ENCODE measurements around the gene ANKRD36C.
"Not testable (repeated sequence)": the region's sequence is repeated elsewhere in the genome, so short reads cannot be mapped to it uniquely, and the experiment has no call there.

Gene ANKRD36C

DNA sequence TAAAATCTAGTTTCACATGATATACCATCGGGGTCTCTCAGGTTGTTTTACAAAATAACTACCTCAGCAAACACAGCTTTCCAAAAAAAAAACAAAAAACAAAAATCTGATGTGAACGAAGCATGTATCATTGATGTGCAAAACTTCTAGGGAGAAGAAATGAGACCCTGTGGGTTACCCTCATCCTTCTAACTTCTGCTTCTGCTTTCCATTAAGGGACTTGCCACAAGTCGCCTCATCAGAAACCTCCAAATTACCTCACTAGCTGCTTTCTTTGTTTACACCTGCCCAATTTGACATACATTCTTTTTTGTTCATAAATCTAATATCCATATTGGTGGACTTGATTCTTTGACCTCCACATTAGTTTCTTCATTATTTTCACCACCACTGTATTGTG, 60.9 kb downstream of the ANKRD36C start:
- H3K4me3 ChIP-seq, H3K9ac ChIP-seq, H3K9me3 ChIP-seq, H3K27ac ChIP-seq, H3K27me3 ChIP-seq, H3K4me2 ChIP-seq, H4K20me1 ChIP-seq, H3K4me1 ChIP-seq: not testable (repeated sequence)
- H3K36me3 ChIP-seq: peaks cover 26% of the 10 kb centered on the region; the same call in 1 of the 2 replicates

- H3K9ac ChIP-seq, H3K4me1 ChIP-seq, H3K9me3 ChIP-seq, H3K27me3 ChIP-seq, H3K27ac ChIP-seq, H4K20me1 ChIP-seq, H3K4me3 ChIP-seq, H3K4me2 ChIP-seq: not testable (repeated sequence)
- peaks cover 58% of the 10 kb centered on the region for H3K36me3 ChIP-seq
Measured at GRCh38 chr2:95917007-95917406, 74.6 kb downstream of the ANKRD36C start.

DNA sequence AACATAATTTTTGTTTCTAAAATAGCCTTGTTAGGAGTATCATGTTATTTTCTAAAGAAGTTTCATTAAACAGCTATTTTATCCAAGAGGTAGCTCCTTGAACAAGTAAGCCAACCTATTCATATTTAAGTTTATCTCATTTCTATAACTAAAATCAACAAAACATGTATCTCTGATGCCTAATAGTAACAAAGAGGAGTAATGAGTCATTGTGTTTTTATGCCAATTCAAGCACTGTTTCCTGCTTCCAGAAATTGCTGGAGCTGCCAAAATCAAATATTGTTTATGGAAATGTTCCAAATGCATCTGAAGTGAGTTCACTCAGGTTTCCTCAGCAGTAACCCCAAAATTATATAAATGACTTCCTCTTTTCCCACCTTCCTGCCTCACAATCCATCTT, 76.5 kb downstream of the ANKRD36C start:
- H3K4me2 ChIP-seq, H3K9ac ChIP-seq, H3K9me3 ChIP-seq, H3K4me1 ChIP-seq, H3K27ac ChIP-seq, H3K4me3 ChIP-seq, H4K20me1 ChIP-seq, H3K27me3 ChIP-seq: not testable (repeated sequence)
- H3K36me3 ChIP-seq: peaks cover 61% of the 10 kb centered on the region

- H3K4me1 ChIP-seq, H3K27me3 ChIP-seq, H3K9ac ChIP-seq, H4K20me1 ChIP-seq, H3K27ac ChIP-seq, H3K4me2 ChIP-seq, H3K9me3 ChIP-seq, H3K4me3 ChIP-seq: not testable (repeated sequence)
- H3K36me3 ChIP-seq: peaks cover 41% of the 10 kb centered on the region
Measured at GRCh38 chr2:95911431-95911830, 80.2 kb downstream of the ANKRD36C start.

GRCh38 chr2:95894443-95894842, 97.2 kb downstream of the ANKRD36C start:
- H3K36me3 ChIP-seq: peaks cover 22% of the 10 kb centered on the region
- not testable (repeated sequence) for H3K4me2 ChIP-seq, H3K4me3 ChIP-seq, H3K27me3 ChIP-seq, H3K27ac ChIP-seq, H3K4me1 ChIP-seq, H3K9ac ChIP-seq, H4K20me1 ChIP-seq, H3K9me3 ChIP-seq

GRCh38 chr2:95867929-95868328, 123.7 kb downstream of the ANKRD36C start:
- not testable (repeated sequence) for H3K4me1 ChIP-seq, H3K4me2 ChIP-seq, H3K4me3 ChIP-seq, H3K27me3 ChIP-seq, H4K20me1 ChIP-seq, H3K27ac ChIP-seq, H3K9ac ChIP-seq, H3K9me3 ChIP-seq
- peaks cover 14% of the 10 kb centered on the region for H3K36me3 ChIP-seq

DNA sequence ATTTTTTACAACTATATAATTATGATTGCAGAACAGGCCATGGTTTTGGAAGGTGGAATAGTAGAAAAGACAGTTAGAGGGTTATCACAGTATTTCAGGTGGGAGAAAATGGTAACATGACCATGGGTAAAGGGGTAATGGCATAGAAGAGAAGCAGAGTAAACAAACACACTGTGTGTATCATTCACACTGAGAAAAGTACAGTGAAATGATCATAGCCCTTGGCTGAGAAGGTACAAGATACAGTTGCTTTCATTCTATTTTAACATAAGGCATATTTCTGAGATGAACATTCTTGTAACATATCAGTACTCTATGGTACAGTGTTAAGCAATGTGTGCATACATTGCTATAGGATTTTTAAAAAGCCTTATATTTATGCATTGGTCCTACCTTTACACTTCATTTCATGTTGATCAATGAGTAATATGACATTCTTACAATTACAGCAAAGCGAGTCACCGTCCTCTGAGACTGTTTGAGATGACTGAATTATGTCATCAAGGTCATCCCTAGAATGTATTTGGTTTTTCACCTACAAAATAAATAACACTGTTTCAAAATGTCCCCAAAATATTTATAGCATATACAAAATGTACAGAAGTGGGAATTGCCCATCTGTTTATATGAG, 124.5 kb downstream of the ANKRD36C start:
- H3K4me2 ChIP-seq, H3K9ac ChIP-seq, H3K4me1 ChIP-seq, H3K27ac ChIP-seq, H3K9me3 ChIP-seq, H4K20me1 ChIP-seq, H3K4me3 ChIP-seq, H3K27me3 ChIP-seq: not testable (repeated sequence)
- H3K36me3 ChIP-seq: peaks cover 14% of the 10 kb centered on the region

- H4K20me1 ChIP-seq: not testable (repeated sequence)
Measured at GRCh38 chr2:95862121-95862520, 129.5 kb downstream of the ANKRD36C start.

GRCh38 chr2:95836151-95836550, 155.5 kb downstream of the ANKRD36C start:
- Histone ChIP-seq H3K4me1 (no peaks in the 10 kb centered on the region), H3K9ac (no peak overlapping the region), H3K27me3 (no peaks in the 10 kb centered on the region), H3K4me2 (no peak overlapping the region), H4K20me1 (no peaks in the 10 kb centered on the region), H3K36me3 (peaks cover 74% of the 10 kb centered on the region), H3K9me3 (peaks cover 50% of the 10 kb centered on the region), H3K4me3 (no peak overlapping the region), H3K27ac (no peak overlapping the region)
- no peak for TF ChIP-seq Cebpa-rat (IDR thresholded peaks at IDR 0.05)

More at GRCh38 chr2:95862121-95862520, 129.5 kb downstream of the ANKRD36C start:
- not testable (repeated sequence) for H3K27me3 ChIP-seq, H3K36me3 ChIP-seq, H3K4me3 ChIP-seq, H3K9me3 ChIP-seq, H3K4me1 ChIP-seq, H3K27ac ChIP-seq, H3K4me2 ChIP-seq, H3K9ac ChIP-seq

DNA sequence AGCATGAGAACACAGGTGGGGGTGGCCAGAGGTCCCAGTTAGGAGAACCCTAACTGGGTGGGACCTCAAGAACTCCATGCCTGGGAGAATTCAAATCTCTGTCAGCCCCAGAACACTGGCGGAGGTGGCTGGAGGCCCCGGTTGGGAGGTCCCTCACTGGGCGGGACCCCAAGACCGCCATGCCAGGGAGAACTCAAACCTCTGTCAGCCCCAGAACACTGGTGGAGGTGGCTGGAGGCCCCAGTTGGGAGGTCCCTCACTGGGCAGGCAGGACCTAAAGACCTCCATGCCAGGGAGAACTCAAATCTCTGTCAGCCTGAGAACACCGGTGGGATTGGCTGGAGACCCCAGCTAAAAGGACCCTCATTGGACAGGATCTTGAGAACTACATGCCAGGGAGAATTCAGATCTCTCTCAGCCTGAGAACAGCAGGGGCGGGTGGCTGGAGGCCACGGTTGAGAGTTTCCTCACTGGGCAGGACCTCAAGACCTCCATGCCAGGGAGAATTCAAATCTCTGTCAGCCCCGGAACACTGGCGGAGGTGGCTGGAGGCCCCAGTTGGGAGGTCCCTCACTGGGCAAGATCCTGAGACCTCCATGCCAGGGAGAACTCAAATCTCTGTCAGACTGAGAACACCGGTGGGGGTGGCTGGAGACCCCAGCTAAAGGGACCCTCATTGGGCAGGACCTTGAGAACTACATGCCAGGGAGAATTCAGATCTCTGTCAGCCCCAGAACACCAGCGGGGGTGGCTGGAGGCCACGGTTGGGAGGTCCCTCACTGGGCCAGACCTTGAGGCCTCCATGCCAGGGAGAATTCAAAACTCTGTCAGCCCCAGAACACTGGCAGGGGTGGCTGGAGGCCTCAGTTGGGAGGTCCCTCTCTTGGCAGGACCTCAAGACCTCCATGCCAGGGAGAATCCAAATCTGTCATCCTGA, 157.3 kb downstream of the ANKRD36C start:
- H3K4me3 ChIP-seq, H3K4me2 ChIP-seq, H3K9ac ChIP-seq, H4K20me1 ChIP-seq, H3K27me3 ChIP-seq, H3K4me1 ChIP-seq, H3K27ac ChIP-seq: not testable (repeated sequence)
- peaks cover 85% of the 10 kb centered on the region for H3K36me3 ChIP-seq
- H3K9me3 ChIP-seq: peaks cover 63% of the 10 kb centered on the region

- not testable (repeated sequence) for H4K20me1 ChIP-seq, H3K4me1 ChIP-seq, H3K27me3 ChIP-seq, H3K9ac ChIP-seq, H3K27ac ChIP-seq, H3K4me3 ChIP-seq, H3K4me2 ChIP-seq
- peaks cover 68% of the 10 kb centered on the region for H3K9me3 ChIP-seq
- peaks cover 37% of the 10 kb centered on the region for H3K36me3 ChIP-seq
Measured at GRCh38 chr2:95824218-95824617, 167.4 kb downstream of the ANKRD36C start.

- not testable (repeated sequence) for H3K9ac ChIP-seq, H3K4me2 ChIP-seq, H3K4me1 ChIP-seq, H3K27me3 ChIP-seq, H3K36me3 ChIP-seq, H3K27ac ChIP-seq, H3K4me3 ChIP-seq, H4K20me1 ChIP-seq
- peaks cover 43% of the 10 kb centered on the region for H3K9me3 ChIP-seq
Measured at GRCh38 chr2:95817521-95817920, 174.1 kb downstream of the ANKRD36C start.

- H3K27me3 ChIP-seq, H3K4me3 ChIP-seq, H3K4me1 ChIP-seq, H3K27ac ChIP-seq, H4K20me1 ChIP-seq, H3K9ac ChIP-seq, H3K4me2 ChIP-seq: not testable (repeated sequence)
- peaks cover 18% of the 10 kb centered on the region for H3K9me3 ChIP-seq
- peaks cover 11% of the 10 kb centered on the region; the same call in 1 of the 2 replicates for H3K36me3 ChIP-seq
Measured at GRCh38 chr2:95813311-95813710, 178.3 kb downstream of the ANKRD36C start.

Measured in BLaER1 (cell line).